ENCODE measurements around the gene ITGB2. TPM values are rescaled to one million over a fixed set of nuclear protein-coding genes. Genes with fewer than 3 reads are reported as not detected.

ITGB2 gene
- total RNA-seq, 1 experiment from 2014 or later, result 1.4 TPM

DNA sequence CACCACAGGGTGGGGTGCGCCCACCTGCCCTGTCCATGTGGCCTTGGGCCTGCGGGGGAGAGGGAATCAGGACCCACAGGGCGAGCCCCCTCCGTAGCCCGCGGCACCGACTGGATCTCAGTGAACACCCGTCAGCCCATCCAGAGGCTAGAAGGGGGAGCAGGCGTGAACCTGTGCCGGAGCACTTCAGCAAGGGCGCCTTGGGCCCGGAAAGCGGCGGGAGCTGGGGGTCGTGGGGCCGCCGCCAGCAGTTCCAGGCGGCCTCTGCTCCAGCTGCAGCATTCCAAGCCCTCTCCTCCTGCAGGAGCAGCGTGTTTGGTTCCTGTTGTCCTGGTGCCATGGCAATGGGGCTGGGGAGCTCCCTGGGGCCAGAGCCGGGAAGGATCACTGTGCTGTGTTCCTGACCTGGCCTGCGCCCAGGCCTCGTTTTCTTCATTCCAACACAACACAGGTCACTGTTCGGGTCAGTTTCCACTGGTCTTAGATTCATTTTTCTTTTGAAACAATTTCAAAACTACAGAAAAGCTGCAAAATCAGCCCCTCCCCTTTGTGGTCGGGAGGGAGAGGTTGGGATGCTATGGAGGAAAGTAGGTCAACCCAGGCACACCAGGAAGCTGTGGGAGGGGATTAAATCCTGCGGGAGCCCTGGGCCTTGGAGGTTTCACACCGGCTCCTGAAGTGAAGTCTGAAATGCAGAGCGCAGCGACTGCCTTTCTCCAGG, 37.9 kb upstream of the ITGB2 start:
- Histone ChIP-seq H3K27me3 (ENCODE audit: control insufficient read depth, insufficient read depth, low read length) (no peaks in the 10 kb centered on the region), H3K4me3 (ENCODE audit: insufficient read depth, low read depth, low read length) (no peak overlapping the region), H3K36me3 (replicated peaks; ENCODE audit: control insufficient read depth, insufficient read depth, low read length) (peaks cover 4% of the 10 kb centered on the region)
- DNase-seq, result peak; percentile 80

DNA sequence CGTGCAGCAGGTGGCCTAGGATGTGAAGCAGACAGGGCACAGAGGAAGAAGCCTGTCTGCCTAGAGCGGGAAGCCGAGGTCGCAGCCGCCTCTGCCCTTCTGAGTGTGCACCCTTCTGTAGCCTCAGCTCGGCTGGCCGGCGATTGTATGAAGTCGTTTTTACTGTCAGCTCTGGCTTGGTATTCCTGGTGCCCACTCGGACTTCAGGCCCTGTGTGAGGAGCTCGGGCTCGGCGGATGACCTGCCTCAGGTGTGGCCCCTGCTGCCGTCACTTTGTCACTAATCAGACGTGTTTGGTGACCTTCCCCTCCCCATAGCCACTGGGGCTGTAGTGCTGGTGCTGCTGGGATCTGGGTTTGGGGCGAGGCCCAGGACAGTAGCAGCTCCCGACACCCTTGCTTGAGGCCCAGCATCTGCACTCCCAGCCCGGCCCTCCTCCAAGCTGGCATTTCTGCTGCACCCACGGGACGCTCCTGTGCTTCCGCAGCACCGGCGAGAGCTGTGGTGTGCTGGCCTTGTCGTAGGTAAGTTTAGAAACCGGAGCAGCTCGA, 37.3 kb upstream of the ITGB2 start:
- peaks cover 4% of the 10 kb centered on the region for H3K36me3 ChIP-seq (replicated peaks; ENCODE audit: control insufficient read depth, insufficient read depth, low read length)
- DNase-seq, result no peak
- no peak overlapping the region for H3K4me3 ChIP-seq (ENCODE audit: insufficient read depth, low read depth, low read length)
- no peaks in the 10 kb centered on the region for H3K27me3 ChIP-seq (ENCODE audit: control insufficient read depth, insufficient read depth, low read length)

DNA sequence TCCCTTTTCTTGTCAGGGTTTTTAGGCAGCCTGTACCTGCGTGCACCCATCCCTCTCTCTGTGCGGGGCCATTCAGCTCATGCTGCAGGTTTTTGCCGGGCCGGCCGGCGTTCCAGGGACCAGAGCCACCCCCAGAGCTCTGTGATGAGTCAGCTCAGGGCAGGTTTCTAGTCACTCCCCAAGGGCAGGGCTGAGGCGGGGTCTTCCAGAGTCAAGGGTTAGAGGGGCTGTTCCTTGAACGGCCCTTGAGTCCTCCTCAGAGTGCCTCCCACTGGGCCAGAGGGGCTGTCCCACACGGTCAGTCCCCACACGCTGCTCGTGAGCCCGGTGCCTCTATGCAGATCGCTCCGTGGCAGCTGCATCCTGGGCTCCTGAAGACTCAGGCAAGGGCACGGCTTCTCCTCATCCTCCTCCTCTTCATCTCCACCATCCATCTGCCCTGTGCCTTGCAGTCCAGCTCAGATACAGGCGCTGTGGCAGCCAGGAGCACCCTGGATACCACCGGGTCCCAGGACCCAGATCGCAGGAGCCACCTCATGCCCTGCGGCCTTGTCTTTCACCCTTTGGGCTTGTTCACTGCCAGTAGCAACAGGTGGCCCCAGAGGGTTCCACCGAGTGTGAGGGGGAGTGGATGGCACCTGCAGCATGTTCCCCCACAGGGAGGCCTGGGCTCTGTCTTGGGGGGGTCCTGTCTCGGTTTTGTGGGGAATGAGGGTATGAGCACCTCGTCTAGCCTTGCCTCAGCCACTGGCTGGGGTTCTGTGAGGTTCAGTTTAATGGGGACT, 36.5 kb upstream of the ITGB2 start:
- peak; percentile 57 for DNase-seq
- Histone ChIP-seq H3K4me3 (ENCODE audit: insufficient read depth, low read depth, low read length) (no peak overlapping the region), H3K36me3 (replicated peaks; ENCODE audit: control insufficient read depth, insufficient read depth, low read length) (peaks cover 4% of the 10 kb centered on the region), H3K27me3 (ENCODE audit: control insufficient read depth, insufficient read depth, low read length) (no peaks in the 10 kb centered on the region)

DNA sequence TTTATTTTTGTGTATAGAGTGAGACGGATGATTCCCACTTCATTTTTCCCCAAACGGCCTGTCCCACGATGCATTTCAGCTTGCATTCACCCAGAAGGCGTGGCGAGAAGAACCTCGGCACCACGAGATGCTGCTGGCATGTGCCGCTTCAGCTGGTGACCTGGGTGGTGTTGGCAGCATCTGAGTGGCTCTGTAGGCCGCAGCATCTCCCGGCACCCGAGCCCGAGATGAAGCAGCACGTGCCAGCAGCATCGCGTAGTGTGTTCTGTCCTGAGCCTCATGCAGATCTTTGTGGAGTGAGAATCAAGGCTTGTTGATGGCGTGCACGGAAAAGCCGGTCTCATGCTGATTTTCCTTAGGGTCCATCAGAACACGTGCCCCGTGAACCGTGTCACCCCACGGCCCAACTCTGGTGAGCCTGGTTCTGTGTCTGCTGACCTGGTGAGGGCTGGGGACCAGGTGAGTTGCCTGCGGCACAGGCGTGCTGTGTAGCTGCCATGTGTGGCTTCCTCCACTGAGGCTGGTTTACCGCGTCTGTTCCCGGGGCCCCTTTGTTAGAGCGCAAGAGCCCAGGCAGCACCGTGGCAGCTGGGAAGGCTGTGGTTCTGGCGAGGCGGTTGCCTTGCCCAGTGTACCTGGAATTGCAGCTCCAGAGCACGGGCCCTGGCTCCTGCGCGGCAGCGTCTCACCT, 35.8 kb upstream of the ITGB2 start:
- DNase-seq, result no peak
- Histone ChIP-seq H3K27me3 (ENCODE audit: control insufficient read depth, insufficient read depth, low read length) (no peaks in the 10 kb centered on the region), H3K36me3 (replicated peaks; ENCODE audit: control insufficient read depth, insufficient read depth, low read length) (peaks cover 4% of the 10 kb centered on the region), H3K4me3 (ENCODE audit: insufficient read depth, low read depth, low read length) (no peak overlapping the region)

DNA sequence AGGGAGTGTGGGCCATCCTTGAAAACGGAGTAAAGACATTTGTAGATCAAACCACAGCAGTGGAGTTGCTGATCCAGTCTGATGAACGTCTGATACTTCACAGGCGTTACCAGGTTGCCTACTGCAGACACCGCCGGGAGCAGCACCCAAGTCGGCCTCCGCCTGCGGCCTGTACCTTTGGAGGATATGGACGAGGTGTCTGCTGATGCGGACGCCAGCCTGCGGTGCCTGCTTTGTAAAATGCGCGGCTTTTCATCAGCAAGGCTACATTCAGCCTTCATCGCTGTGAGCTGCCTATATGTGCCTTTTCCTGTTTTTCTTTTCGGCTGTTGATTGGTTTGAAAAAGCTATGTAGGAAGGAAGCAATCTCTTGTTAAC, 35.1 kb upstream of the ITGB2 start:
- Histone ChIP-seq H3K36me3 (replicated peaks; ENCODE audit: control insufficient read depth, insufficient read depth, low read length) (peaks cover 5% of the 10 kb centered on the region), H3K27me3 (ENCODE audit: control insufficient read depth, insufficient read depth, low read length) (no peaks in the 10 kb centered on the region), H3K4me3 (ENCODE audit: insufficient read depth, low read depth, low read length) (no peak overlapping the region)
- no peak for DNase-seq

DNA sequence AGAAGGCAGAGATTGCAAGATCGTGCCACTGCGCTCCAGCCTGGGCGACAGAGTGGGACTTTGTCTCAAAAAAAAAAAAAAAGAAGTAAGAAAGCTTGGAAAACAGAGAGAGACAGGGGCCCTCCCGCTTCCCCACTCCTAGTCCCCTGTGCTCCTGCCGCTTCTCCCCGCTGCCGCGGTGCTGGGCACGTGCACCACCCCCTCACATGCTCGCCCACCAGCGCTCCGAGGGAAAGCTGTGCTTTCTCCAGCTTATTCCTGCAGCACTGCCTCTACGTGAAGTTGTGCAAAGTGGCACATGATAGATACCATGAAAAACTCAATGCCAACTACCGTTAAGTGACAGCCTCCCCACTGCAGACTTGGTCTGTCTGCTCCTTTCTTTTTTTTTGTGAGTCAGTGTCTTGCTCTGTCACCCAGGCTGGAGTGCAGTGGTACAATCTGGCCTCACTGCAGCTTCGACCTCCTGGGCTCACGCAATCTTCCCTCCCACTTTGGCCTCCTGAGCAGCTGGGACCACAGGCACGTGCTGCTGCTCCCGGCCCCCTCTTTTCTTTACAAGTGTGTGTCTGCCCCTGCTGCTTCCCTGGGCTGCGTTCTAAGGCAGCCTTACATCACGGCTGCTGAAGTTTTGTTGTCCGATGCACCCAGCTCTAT, 34.6 kb upstream of the ITGB2 start:
- Histone ChIP-seq H3K36me3 (replicated peaks; ENCODE audit: control insufficient read depth, insufficient read depth, low read length) (peaks cover 5% of the 10 kb centered on the region), H3K4me3 (ENCODE audit: insufficient read depth, low read depth, low read length) (no peak overlapping the region), H3K27me3 (ENCODE audit: control insufficient read depth, insufficient read depth, low read length) (no peaks in the 10 kb centered on the region)
- no peak for DNase-seq

DNA sequence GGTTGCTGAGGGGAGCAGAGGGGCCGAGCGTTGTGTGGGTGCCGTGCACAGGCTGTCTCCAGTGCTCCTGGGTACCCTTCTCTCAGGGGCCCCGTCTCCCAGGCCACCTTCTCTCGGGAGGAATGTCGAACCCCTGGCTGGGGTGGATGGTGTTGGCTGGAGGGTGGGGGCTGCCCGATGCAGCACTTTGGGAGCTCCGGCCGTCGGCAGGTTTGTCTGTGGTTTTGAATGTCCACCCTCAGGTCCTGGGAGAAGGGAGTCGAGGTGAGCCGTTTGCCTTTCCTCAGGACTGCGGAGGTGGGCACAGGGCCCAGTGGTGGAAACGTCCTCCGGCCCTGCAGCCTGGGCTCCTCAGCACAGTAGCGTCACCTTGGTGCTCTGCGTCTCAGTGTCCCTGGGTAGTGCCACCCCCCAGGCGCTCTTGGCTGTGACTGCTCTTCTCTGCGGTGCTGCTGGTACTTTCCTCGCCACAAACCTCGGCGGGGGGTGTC, 33.6 kb upstream of the ITGB2 start:
- peaks cover 4% of the 10 kb centered on the region for H3K36me3 ChIP-seq (replicated peaks; ENCODE audit: control insufficient read depth, insufficient read depth, low read length)
- H3K4me3 ChIP-seq (ENCODE audit: insufficient read depth, low read depth, low read length), result no peak overlapping the region
- no peaks in the 10 kb centered on the region for H3K27me3 ChIP-seq (ENCODE audit: control insufficient read depth, insufficient read depth, low read length)
- no peak for DNase-seq

DNA sequence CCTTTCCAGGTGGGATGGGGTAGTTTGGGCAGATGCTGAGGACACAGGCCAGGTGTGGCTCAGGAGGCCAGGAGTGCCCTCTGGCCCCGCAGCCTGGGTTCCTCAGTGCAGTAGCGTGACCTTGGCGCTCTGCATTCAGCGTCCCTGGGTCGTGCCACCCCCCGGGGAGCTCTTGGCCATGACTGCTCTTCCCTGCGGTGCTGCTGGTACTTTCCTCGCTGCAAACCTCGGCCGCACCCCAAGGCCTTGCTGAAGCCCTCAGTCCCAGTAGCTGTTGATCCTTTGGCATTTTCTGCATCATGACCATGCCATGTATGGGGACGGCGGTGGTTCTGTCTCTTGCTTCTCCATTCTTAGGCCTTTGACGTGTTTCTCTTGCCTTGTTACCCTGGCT, 32.9 kb upstream of the ITGB2 start:
- no peak overlapping the region for H3K4me3 ChIP-seq (ENCODE audit: insufficient read depth, low read depth, low read length)
- no peak for DNase-seq
- H3K36me3 ChIP-seq (replicated peaks; ENCODE audit: control insufficient read depth, insufficient read depth, low read length), result peaks cover 4% of the 10 kb centered on the region
- H3K27me3 ChIP-seq (ENCODE audit: control insufficient read depth, insufficient read depth, low read length), result no peaks in the 10 kb centered on the region

DNA sequence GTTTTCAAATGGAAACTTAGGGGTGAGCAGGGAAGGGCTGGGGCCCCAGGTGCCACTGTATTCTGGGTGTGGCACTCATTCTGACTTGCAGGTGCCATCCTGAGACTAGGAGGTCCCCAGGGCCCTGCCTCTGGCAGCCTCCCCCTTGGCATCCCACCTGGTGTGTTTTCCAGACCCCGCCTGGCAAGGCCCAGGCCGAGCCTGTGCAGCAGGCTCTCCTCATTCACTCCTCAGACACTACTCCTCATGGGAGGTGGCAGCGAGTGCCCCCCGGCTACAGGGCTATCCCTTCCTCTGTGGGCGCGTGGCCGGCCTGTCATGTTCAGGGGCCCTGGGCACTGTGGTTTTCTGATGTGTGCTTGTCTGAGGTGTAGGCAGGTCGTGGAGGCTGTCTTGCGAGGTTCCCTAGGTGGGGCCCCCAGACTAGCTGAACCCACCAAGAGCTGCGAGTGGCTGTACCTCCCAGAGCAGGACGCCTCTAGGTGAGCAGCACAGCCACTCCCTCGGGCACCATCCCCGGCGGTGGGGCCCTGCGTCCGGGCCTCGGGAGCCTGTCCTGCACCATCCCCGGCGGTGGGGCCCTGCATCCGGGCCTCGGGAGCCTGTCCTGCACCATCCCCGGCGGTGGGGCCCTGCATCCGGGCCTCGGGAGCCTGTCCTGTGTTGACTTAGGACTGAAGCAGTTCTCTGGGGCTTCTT, 32.4 kb upstream of the ITGB2 start:
- Histone ChIP-seq H3K36me3 (replicated peaks; ENCODE audit: control insufficient read depth, insufficient read depth, low read length) (peaks cover 4% of the 10 kb centered on the region), H3K27me3 (ENCODE audit: control insufficient read depth, insufficient read depth, low read length) (no peaks in the 10 kb centered on the region), H3K4me3 (ENCODE audit: insufficient read depth, low read depth, low read length) (no peak overlapping the region)
- DNase-seq, result peak; percentile 53

DNA sequence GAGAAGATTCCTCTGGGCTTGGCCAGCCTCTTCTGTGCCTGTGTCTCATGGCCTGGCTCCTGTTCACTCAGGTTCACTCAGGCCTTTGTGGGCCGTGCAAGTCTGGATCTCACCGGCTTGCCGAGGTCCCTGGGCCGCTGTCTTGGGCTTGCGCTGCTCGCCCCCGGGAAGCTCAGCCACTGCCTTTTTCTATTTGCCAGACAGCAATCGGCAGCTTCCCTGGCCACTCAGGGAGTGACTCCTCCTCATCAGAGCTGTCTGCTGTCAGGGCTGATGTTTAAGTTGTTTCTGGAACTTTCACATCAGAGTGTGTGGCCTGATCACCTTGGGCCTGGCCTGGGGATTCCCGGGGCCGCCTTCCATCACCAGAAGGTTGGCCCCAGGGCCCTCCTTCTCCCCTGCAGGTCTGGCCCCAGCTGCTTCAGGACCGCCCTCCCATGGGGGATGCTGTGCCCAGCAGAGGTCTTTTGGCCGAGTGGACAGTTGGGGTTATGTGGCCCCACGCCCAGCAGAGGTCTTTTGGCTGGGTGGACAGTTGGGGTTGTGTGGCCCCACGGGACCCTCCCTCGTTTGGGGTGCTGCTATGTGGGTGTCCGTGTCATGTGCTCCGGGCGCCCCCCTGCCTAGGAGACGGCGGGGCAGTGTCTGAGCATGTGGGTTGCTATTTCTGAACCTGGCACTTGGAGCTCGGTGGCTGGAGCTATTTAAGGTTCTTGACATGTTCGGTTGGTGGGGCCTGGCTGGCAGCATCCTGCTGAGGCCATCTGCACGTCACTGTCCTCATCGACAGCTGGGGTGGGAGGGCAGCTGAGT, 31.6 kb upstream of the ITGB2 start:
- peaks cover 4% of the 10 kb centered on the region for H3K36me3 ChIP-seq (replicated peaks; ENCODE audit: control insufficient read depth, insufficient read depth, low read length)
- no peaks in the 10 kb centered on the region for H3K27me3 ChIP-seq (ENCODE audit: control insufficient read depth, insufficient read depth, low read length)
- H3K4me3 ChIP-seq (ENCODE audit: insufficient read depth, low read depth, low read length), result no peak overlapping the region
- peak; percentile 54 for DNase-seq

DNA sequence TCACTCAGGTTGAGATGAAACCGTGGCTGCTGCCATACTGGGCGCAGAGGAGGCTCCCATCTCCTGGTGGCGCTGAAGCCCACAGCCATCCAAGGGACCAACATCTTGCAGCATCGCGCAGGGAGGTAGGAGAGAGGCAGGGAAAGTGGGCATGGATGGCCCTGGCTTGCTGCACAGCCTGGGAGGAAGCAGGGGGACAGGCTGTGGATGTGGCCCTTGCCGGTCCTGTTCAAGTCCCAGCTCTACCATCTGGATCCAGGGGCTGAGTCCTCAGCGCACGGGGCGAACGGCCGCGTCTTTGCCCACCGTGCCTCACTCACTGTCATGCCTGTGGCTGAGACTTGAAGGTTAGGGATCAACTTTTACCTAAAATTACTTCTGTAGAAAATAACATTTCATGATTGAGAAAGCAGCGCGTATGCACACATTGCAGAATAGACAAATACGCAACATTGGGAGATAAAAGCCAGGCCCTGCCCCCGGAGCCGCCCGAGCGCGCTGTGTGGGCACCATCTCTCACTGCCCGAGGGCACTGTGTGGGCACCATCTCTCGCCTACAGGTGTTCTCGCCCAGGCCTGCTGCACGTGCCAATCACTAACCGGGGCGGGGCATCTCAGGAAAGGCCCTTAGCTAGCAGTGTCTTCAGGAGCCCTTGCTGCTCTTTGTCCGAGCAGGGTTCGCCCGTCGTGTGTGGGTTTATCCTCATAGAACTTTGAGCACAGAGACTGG, 30.7 kb upstream of the ITGB2 start:
- H3K4me3 ChIP-seq (ENCODE audit: insufficient read depth, low read depth, low read length), result no peak overlapping the region
- no peak for DNase-seq
- H3K27me3 ChIP-seq (ENCODE audit: control insufficient read depth, insufficient read depth, low read length), result no peaks in the 10 kb centered on the region
- H3K36me3 ChIP-seq (replicated peaks; ENCODE audit: control insufficient read depth, insufficient read depth, low read length), result peaks cover 6% of the 10 kb centered on the region

DNA sequence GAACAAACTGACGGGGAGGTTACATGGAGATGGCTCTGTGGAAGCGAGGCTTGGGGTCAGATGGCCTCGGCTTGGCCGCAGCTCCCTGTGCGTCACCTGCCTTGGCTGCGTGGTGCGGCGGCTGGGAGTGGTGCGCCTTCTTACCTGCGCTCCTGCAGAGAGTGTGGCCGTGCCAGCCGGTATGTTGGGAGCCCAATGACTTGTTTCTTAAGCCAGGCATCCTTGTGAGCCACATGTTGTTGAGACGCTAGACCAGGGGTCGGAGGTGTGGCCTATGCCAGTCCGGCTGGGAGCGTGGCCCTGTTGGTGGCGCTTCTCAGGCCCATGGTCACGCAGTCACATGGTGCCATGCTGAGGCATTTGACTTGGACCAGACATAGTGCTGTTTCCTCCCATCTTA, 29.7 kb upstream of the ITGB2 start:
- DNase-seq, result no peak
- H3K36me3 ChIP-seq (replicated peaks; ENCODE audit: control insufficient read depth, insufficient read depth, low read length), result peaks cover 4% of the 10 kb centered on the region
- H3K27me3 ChIP-seq (ENCODE audit: control insufficient read depth, insufficient read depth, low read length), result no peaks in the 10 kb centered on the region
- H3K4me3 ChIP-seq (ENCODE audit: insufficient read depth, low read depth, low read length), result no peak overlapping the region

DNA sequence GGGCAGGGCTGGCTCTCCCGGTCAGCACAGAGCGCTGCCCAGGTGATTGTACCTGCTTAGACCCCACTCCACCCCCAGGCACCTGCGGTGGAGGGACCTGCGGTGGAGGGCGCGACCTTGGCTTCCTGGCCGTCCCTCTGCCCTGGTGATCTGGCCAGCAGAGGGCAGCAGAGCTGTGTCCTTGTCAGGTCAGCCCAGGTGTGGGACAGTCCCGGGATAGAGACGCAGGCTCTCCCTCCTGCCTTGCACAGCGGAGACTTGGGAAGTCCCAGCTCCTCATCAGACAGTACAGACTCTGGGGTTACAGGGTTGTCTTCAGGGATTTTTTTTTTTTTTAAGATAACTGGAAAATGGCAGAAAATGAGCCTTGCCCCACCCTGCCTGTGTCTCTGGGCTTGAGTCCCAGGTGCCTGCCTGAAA, 29.1 kb upstream of the ITGB2 start:
- Histone ChIP-seq H3K27me3 (ENCODE audit: control insufficient read depth, insufficient read depth, low read length) (no peaks in the 10 kb centered on the region), H3K36me3 (replicated peaks; ENCODE audit: control insufficient read depth, insufficient read depth, low read length) (peaks cover 9% of the 10 kb centered on the region), H3K4me3 (ENCODE audit: insufficient read depth, low read depth, low read length) (no peak overlapping the region)
- peak; percentile 99 for DNase-seq
